ENCODE measurements around the gene COL4A1.

- no peak for TF ChIP-seq ZNF384 (IDR thresholded peaks at IDR 0.05)
- TF ChIP-seq SUZ12 (IDR thresholded peaks at IDR 0.05) = no peak
- no peak for TF ChIP-seq LEF1 (IDR thresholded peaks at IDR 0.05; ENCODE audit: borderline replicate concordance)
- no peak for TF ChIP-seq CTBP1 (IDR thresholded peaks at IDR 0.05; ENCODE audit: borderline replicate concordance)
- TF ChIP-seq FOXM1 (IDR thresholded peaks at IDR 0.05; ENCODE audit: borderline replicate concordance) = no peak
These were observed 52.0 kb downstream of the COL4A1 start for GRCh38 chr13:110254751-110255553.

All from HEK293T (cell line).